ENCODE results near the gene GHR.

The GHR gene

GRCh38 chr5:42553461-42553860, 130.2 kb downstream of the GHR start:
- ATAC-seq, result no peak
- TF ChIP-seq CREB5 (CRISPR knock-in tag; IDR thresholded peaks at IDR 0.05; ENCODE audit: low read depth) (no peak), RARB (CRISPR knock-in tag; IDR thresholded peaks at IDR 0.05) (no peak)

- ATAC-seq, result no peak
- no peak for TF ChIP-seq ZC3H10 (CRISPR knock-in tag; IDR thresholded peaks at IDR 0.05)
- TF ChIP-seq SNAI2 (CRISPR knock-in tag; IDR thresholded peaks at IDR 0.05), result no peak
- TF ChIP-seq GLIS3 (CRISPR knock-in tag; IDR thresholded peaks at IDR 0.05), result no peak
- TF ChIP-seq ZNF8 (CRISPR knock-in tag; IDR thresholded peaks at IDR 0.05), result no peak
- TF ChIP-seq ISL1 (CRISPR knock-in tag; IDR thresholded peaks at IDR 0.05), result no peak
- no peak for TF ChIP-seq CREB5 (CRISPR knock-in tag; IDR thresholded peaks at IDR 0.05; ENCODE audit: low read depth)
- TF ChIP-seq POU6F1 (CRISPR knock-in tag; IDR thresholded peaks at IDR 0.05; ENCODE audit: borderline replicate concordance, low read depth), result no peak
Observed at GRCh38 chr5:42555010-42555409, 131.8 kb downstream of the GHR start.

GRCh38 chr5:42555797-42556196, 132.6 kb downstream of the GHR start:
- TF ChIP-seq CREB5 (CRISPR knock-in tag; IDR thresholded peaks at IDR 0.05; ENCODE audit: low read depth), result no peak
- no peak for TF ChIP-seq PPARA (CRISPR knock-in tag; IDR thresholded peaks at IDR 0.05; ENCODE audit: borderline replicate concordance)
- TF ChIP-seq ARNTL (CRISPR knock-in tag; IDR thresholded peaks at IDR 0.05; ENCODE audit: borderline replicate concordance, low read depth), result no peak
- TF ChIP-seq CSRNP3 (CRISPR knock-in tag; IDR thresholded peaks at IDR 0.05), result no peak
- TF ChIP-seq ZFP30 (CRISPR knock-in tag; IDR thresholded peaks at IDR 0.05), result no peak
- TF ChIP-seq RARB (CRISPR knock-in tag; IDR thresholded peaks at IDR 0.05), result no peak
- TF ChIP-seq TOX (CRISPR knock-in tag; IDR thresholded peaks at IDR 0.05; ENCODE audit: borderline replicate concordance), result no peak
- TF ChIP-seq BACH2 (CRISPR knock-in tag; IDR thresholded peaks at IDR 0.05; ENCODE audit: borderline replicate concordance), result no peak
- TF ChIP-seq ISL1 (CRISPR knock-in tag; IDR thresholded peaks at IDR 0.05), result no peak
- TF ChIP-seq CSDC2 (CRISPR knock-in tag; IDR thresholded peaks at IDR 0.05), result no peak
- TF ChIP-seq TSHZ2 (CRISPR knock-in tag; IDR thresholded peaks at IDR 0.05), result no peak
- no peak for ATAC-seq

- ATAC-seq, result no peak
- no peak for TF ChIP-seq ESRRG (CRISPR knock-in tag; IDR thresholded peaks at IDR 0.05)
- TF ChIP-seq OSR1 (CRISPR knock-in tag; IDR thresholded peaks at IDR 0.05), result no peak
- no peak for TF ChIP-seq ZNF8 (CRISPR knock-in tag; IDR thresholded peaks at IDR 0.05)
- TF ChIP-seq PATZ1 (CRISPR knock-in tag; IDR thresholded peaks at IDR 0.05; ENCODE audit: borderline replicate concordance), result no peak
- no peak for TF ChIP-seq ZNF70 (CRISPR knock-in tag; IDR thresholded peaks at IDR 0.05)
- TF ChIP-seq CSRNP3 (CRISPR knock-in tag; IDR thresholded peaks at IDR 0.05), result no peak
- no peak for TF ChIP-seq POU6F1 (CRISPR knock-in tag; IDR thresholded peaks at IDR 0.05; ENCODE audit: borderline replicate concordance, low read depth)
- TF ChIP-seq ZNF565 (CRISPR knock-in tag; conservative IDR thresholded peaks at IDR 0.05; ENCODE audit: low read depth), result no peak
Observed at GRCh38 chr5:42557689-42558088, 134.4 kb downstream of the GHR start.
